ENCODE results near the gene MCAM.

MCAM gene

DNA sequence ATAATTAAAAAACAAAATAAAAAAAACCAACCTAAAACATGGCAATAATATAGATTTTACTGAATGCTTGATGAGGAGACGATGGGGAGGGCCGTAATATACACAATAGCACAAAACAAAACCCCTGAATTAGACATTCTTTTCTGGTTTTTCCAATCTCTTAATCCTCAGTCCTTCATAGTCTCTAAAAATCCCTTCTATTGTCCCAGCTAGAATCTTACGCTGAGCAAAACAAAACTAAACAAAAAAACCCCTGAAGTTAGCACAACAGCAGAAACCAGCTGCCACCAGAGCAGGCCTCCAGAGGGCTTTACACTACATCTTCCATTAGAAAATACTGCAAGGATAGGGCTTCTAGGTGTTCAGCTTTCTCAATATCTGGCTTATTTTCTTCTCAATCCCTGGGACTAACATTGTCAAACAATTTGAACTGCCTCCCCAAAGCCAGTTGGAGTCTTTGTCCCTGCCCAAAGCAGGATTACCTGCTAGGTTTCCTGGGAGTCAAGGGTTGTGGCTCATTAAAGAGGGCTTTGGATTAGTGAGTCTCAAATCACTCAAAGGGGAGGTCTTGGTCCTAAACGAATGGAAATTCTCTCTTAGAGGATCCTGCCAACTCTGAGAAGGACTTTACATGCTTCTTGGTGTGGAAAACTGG lies 15.3 kb upstream of the MCAM start:
- TF ChIP-seq EGR1 (IDR thresholded peaks at IDR 0.05) (no peak), TEAD4 (IDR thresholded peaks at IDR 0.05) (no peak)

DNA sequence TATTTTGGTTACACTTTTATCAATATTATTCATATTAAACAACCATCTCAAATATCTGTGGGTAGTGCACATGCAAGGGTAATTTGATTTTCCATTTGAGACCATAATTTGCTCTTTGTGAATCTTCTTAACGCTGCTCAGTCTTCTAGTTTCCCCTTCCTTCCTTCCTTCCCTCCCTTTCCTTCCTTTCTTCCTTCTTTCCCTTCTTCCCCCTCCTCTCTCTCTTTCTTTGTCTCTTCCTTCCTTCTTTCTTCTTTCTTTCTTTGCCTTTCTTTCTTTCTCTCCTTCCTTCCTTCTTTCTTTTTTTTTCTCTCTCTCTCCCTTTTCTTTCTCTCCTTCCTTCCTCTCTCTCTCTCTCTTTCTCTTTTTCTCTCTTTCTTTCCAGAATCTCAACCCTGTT lies 13.3 kb upstream of the MCAM start:
- TF ChIP-seq EP300 (IDR thresholded peaks at IDR 0.05; ENCODE audit: borderline replicate concordance) (no peak), YY1 (IDR thresholded peaks at IDR 0.05; ENCODE audit: low read depth) (no peak), ZBTB7A (IDR thresholded peaks at IDR 0.05; ENCODE audit: low read depth) (no peak), NFIC (IDR thresholded peaks at IDR 0.05) (no peak), TAF1 (IDR thresholded peaks at IDR 0.05; ENCODE audit: low read depth) (no peak), CEBPB (IDR thresholded peaks at IDR 0.05) (no peak), RAD21 (IDR thresholded peaks at IDR 0.05; ENCODE audit: low read depth) (no peak), FOXM1 (IDR thresholded peaks at IDR 0.05; ENCODE audit: borderline replicate concordance, low read depth) (no peak)
- TF ChIP-seq, protein P1, sequence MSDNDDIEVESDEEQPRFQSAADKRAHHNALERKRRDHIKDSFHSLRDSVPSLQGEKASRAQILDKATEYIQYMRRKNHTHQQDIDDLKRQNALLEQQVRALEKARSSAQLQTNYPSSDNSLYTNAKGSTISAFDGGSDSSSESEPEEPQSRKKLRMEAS (IDR thresholded peaks at IDR 0.05), result no peak

DNA sequence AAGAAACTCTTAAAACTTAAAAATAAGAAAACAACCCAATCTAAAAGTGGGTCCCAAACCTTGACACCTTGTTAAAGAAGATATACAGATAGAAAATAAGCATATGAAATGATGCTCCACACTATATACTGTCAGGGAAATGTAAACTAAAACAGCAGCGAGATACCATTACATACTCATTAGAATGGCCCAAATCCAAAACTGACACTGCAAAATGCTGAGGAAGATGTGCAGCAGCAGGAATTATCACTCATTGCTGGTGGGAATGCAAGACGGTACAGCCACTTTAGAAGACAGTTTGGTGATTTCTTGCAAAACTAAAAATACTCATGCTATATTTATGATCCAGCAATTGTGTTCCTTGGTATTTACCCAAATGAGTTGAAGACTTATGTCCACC lies 12.4 kb upstream of the MCAM start:
- TF ChIP-seq TAF1 (IDR thresholded peaks at IDR 0.05; ENCODE audit: low read depth) (no peak), TEAD4 (IDR thresholded peaks at IDR 0.05) (no peak), CREB1 (IDR thresholded peaks at IDR 0.05; ENCODE audit: low read depth) (no peak), TCF12 (IDR thresholded peaks at IDR 0.05; ENCODE audit: low read depth) (no peak), FOXM1 (IDR thresholded peaks at IDR 0.05; ENCODE audit: borderline replicate concordance, low read depth) (no peak), NFIC (IDR thresholded peaks at IDR 0.05) (no peak)
- TF ChIP-seq, protein P2, sequence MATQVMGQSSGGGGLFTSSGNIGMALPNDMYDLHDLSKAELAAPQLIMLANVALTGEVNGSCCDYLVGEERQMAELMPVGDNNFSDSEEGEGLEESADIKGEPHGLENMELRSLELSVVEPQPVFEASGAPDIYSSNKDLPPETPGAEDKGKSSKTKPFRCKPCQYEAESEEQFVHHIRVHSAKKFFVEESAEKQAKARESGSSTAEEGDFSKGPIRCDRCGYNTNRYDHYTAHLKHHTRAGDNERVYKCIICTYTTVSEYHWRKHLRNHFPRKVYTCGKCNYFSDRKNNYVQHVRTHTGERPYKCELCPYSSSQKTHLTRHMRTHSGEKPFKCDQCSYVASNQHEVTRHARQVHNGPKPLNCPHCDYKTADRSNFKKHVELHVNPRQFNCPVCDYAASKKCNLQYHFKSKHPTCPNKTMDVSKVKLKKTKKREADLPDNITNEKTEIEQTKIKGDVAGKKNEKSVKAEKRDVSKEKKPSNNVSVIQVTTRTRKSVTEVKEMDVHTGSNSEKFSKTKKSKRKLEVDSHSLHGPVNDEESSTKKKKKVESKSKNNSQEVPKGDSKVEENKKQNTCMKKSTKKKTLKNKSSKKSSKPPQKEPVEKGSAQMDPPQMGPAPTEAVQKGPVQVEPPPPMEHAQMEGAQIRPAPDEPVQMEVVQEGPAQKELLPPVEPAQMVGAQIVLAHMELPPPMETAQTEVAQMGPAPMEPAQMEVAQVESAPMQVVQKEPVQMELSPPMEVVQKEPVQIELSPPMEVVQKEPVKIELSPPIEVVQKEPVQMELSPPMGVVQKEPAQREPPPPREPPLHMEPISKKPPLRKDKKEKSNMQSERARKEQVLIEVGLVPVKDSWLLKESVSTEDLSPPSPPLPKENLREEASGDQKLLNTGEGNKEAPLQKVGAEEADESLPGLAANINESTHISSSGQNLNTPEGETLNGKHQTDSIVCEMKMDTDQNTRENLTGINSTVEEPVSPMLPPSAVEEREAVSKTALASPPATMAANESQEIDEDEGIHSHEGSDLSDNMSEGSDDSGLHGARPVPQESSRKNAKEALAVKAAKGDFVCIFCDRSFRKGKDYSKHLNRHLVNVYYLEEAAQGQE (IDR thresholded peaks at IDR 0.05; ENCODE audit: low read depth), result no peak
- TF ChIP-seq, protein P3, sequence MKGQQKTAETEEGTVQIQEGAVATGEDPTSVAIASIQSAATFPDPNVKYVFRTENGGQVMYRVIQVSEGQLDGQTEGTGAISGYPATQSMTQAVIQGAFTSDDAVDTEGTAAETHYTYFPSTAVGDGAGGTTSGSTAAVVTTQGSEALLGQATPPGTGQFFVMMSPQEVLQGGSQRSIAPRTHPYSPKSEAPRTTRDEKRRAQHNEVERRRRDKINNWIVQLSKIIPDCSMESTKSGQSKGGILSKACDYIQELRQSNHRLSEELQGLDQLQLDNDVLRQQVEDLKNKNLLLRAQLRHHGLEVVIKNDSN (IDR thresholded peaks at IDR 0.05), result no peak
- TF ChIP-seq, protein P1 (IDR thresholded peaks at IDR 0.05), result no peak

DNA sequence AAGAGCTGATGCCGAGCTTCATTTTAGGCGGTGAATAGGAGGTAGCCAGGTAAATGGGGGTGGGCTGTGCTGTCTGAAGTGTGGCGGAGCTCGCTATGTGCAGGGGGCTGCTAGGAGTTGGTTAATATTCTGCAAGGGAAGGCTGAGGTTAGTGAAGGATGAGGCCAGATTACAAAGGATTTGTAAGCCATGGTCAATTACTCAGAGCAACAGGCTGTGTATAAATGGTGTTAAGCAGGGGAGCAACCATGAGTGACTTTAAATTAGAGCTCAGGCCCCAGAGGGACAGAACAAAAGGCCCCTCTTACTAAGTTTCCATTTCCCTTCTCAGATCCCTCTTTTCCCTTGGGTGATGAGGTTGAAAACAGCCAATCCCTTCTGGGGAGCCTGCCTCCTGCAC lies 7.3 kb upstream of the MCAM start:
- TF ChIP-seq, protein P3 (IDR thresholded peaks at IDR 0.05), result no peak
- TF ChIP-seq EP300 (IDR thresholded peaks at IDR 0.05; ENCODE audit: borderline replicate concordance) (no peak), YY1 (IDR thresholded peaks at IDR 0.05; ENCODE audit: low read depth) (no peak), RAD21 (IDR thresholded peaks at IDR 0.05; ENCODE audit: low read depth) (no peak)

DNA sequence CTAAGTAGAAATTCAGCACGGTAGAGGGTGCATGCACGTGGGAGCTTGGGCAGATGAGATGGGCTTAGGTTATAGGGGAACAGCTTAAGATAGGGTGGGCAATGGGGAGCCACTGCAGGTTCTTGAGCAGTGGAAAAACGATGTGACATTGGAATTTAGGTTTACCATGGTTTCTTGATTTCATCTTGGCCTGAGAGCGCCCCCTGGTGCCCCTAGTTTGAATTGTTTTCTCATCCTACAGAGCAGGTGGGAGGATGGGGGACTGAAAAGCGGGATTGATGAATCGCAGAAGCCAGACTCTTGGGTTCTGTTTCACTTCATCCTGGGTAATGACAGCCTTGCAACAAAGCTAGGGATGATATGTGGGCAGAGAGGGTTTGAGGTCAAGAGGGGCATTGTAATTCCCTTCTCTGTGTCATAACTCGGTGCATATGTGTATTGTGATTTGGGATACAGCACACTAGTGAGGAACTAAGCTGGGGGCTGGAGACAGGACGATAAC lies 6.7 kb upstream of the MCAM start:
- peak; percentile 70 for TF ChIP-seq RAD21 (IDR thresholded peaks at IDR 0.05; ENCODE audit: low read depth)
- TF ChIP-seq, protein P2 (IDR thresholded peaks at IDR 0.05; ENCODE audit: low read depth), result no peak

DNA sequence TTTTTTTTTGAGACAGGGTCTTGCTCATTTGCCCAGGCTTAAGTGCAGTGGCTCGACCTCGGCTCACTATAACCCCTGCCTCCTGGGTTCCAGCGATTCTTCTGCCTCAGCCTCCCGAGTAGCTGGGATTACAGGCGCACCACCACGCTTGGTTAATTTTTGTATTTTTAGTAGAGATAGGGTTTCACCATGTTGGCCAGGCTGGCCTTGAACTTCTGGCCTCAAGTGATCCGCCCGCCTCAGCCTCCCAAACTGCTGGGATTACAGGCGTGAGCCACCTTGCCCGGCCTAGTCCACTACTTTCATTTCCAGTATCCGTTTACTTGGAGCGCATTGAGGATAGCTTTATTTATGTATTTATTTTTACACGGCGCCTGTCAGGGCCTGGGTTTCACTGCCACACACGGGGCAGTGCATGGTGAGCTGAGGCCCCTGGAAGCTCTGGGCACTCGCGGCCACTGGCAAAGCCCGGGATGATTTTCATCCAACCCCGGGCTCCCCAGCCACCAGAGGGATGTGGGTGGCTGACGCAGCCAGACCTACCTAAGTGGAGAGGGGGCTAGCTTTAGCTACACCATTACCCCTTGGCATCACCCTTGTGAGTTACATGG lies 6.1 kb upstream of the MCAM start:
- TF ChIP-seq, protein P3 (IDR thresholded peaks at IDR 0.05), result no peak
- no peak for TF ChIP-seq EP300 (IDR thresholded peaks at IDR 0.05; ENCODE audit: borderline replicate concordance)
- TF ChIP-seq EGR1 (IDR thresholded peaks at IDR 0.05), result no peak
- TF ChIP-seq FOXM1 (IDR thresholded peaks at IDR 0.05; ENCODE audit: borderline replicate concordance, low read depth), result no peak
- TF ChIP-seq, protein P2 (IDR thresholded peaks at IDR 0.05; ENCODE audit: low read depth), result no peak
- TF ChIP-seq CREB1 (IDR thresholded peaks at IDR 0.05; ENCODE audit: low read depth), result no peak
- TF ChIP-seq ZBTB7A (IDR thresholded peaks at IDR 0.05; ENCODE audit: low read depth), result no peak
- no peak for TF ChIP-seq CEBPB (IDR thresholded peaks at IDR 0.05)
- TF ChIP-seq, protein P1 (IDR thresholded peaks at IDR 0.05), result no peak
- TF ChIP-seq TCF12 (IDR thresholded peaks at IDR 0.05; ENCODE audit: low read depth), result no peak; the same call in 1 of the 2 replicates
- TF ChIP-seq RAD21 (IDR thresholded peaks at IDR 0.05; ENCODE audit: low read depth), result no peak
- TF ChIP-seq YY1 (IDR thresholded peaks at IDR 0.05; ENCODE audit: low read depth), result no peak
- TF ChIP-seq TEAD4 (IDR thresholded peaks at IDR 0.05), result no peak
- TF ChIP-seq NFIC (IDR thresholded peaks at IDR 0.05), result no peak
